IMR-90 (cell line): Measurements from ENCODE around the gene BCAP31. TPM values are rescaled to one million over a fixed set of nuclear protein-coding genes. Genes with fewer than 3 reads are reported as not detected.

Experiments used
- ATAC-seq: fragments of 200-7000 bp; cut with Tn5 transposase; 2 replicates; pipeline ENCODE4 v1.9.1; 2020; ENCODE audit warnings: low read depth, mild to moderate bottlenecking, moderate library complexity
- BruUV-seq: library from RNA; stranded (reverse); fragments of 400-500 nt; replicated peaks from 2 replicates; lab custom pipeline; 2021; lab: Mats Ljungman, UMichigan
- CTCF ChIA-PET: fragments of 300-600 bp; formaldehyde crosslinking; extraction: SDS; loops from one replicate; lab custom pipeline; 2021; ENCODE audit warnings: antibody characterized with exemption; lab: Yijun Ruan, JAX
- POLR2A ChIA-PET: fragments of 300-600 bp; sonication (Branson Sonifier 250); formaldehyde crosslinking; loops from one replicate; lab custom pipeline; 2022; ENCODE audit warnings: antibody characterized with exemption; ENCODE audit not compliant: unreplicated experiment; lab: Charles Lee
- DNase-seq: peaks from one replicate; pipeline ENCODE4 v3.0.0; 2013
- H2AFZ ChIP-seq: replicated peaks from 2 replicates; pipeline ENCODE3; 2013; ENCODE audit warnings: low read length, mild to moderate bottlenecking; ENCODE audit not compliant: poor library complexity
- H2AK5ac ChIP-seq: 2 replicates; pipeline ENCODE4 v1.6.1; 2013; ENCODE audit warnings: low read depth, low read length, inconsistent platforms
- H2AK9ac ChIP-seq: replicated peaks from 2 replicates; pipeline ENCODE3; 2013; ENCODE audit warnings: mild to moderate bottlenecking, low read depth, low read length, moderate library complexity; ENCODE audit not compliant: poor library complexity
- H2BK120ac ChIP-seq: 2 replicates; pipeline ENCODE4 v1.6.1; 2013; ENCODE audit warnings: low read depth, low read length, inconsistent platforms
- H2BK15ac ChIP-seq: 3 replicates; pipeline ENCODE4 v1.6.1; 2013; ENCODE audit warnings: low read depth, low read length, inconsistent platforms
- H2BK20ac ChIP-seq: 2 replicates; pipeline ENCODE4 v1.6.1; 2013; ENCODE audit warnings: low read depth, mild to moderate bottlenecking, inconsistent platforms, low read length, moderate library complexity
- H2BK5ac ChIP-seq: 2 replicates; pipeline ENCODE4 v1.6.1; 2013; ENCODE audit warnings: mild to moderate bottlenecking, low read depth, low read length, inconsistent platforms; ENCODE audit not compliant: poor library complexity, severe bottlenecking
- H3K14ac ChIP-seq: replicated peaks from 2 replicates; pipeline ENCODE4 v1.6.1; 2013; ENCODE audit warnings: low read depth, low read length, inconsistent platforms
- H3K18ac ChIP-seq: 2 replicates; pipeline ENCODE4 v1.6.1; 2013; ENCODE audit warnings: low read depth, low read length, control low read depth
- H3K23ac ChIP-seq: 2 replicates; pipeline ENCODE4 v1.6.1; 2013; ENCODE audit warnings: low read depth, low read length, inconsistent platforms
- H3K27ac ChIP-seq: 2 replicates; pipeline ENCODE4 v1.5.1; 2013; ENCODE audit warnings: mild to moderate bottlenecking, control low read depth, low read length; ENCODE audit not compliant: insufficient read depth
- H3K27me3 ChIP-seq: 2 replicates; pipeline ENCODE4 v1.6.1; 2013; ENCODE audit warnings: low read length; ENCODE audit not compliant: control insufficient read depth, insufficient read depth
- H3K36me3 ChIP-seq: 2 replicates; pipeline ENCODE4 v1.6.1; 2013; ENCODE audit warnings: low read length, mixed read lengths; ENCODE audit not compliant: control insufficient read depth, insufficient read depth
- H3K4ac ChIP-seq: 2 replicates; pipeline ENCODE4 v1.6.1; 2013; ENCODE audit warnings: low read depth, low read length, inconsistent platforms
- H3K4me1 ChIP-seq: 2 replicates; pipeline ENCODE4 v1.6.1; 2013; ENCODE audit warnings: low read length, mixed read lengths; ENCODE audit not compliant: control insufficient read depth, insufficient read depth
- H3K4me2 ChIP-seq: 2 replicates; pipeline ENCODE4 v1.6.1; 2013; ENCODE audit warnings: low read depth, mild to moderate bottlenecking, control low read depth, low read length, moderate library complexity
- H3K4me3 ChIP-seq: 2 replicates; pipeline ENCODE4 v1.5.1; 2013; ENCODE audit warnings: low read depth, mild to moderate bottlenecking, control low read depth, low read length, moderate library complexity; ENCODE audit not compliant: insufficient read depth
- H3K56ac ChIP-seq: 2 replicates; pipeline ENCODE4 v1.6.1; 2013; ENCODE audit warnings: low read length, inconsistent platforms; ENCODE audit not compliant: insufficient read depth; ENCODE audit errors: extremely low read depth
- H3K79me1 ChIP-seq, 2 experiments: 2 replicates each; pipeline ENCODE4 v1.6.1; 2013; ENCODE audit warnings: low read length in 2 of 2, inconsistent platforms in 1 of 2, low read depth in 1 of 2
- H3K9ac ChIP-seq: 2 replicates; pipeline ENCODE4 v1.6.1; 2013; ENCODE audit warnings: low read depth, low read length, control low read depth
- H3K9me1 ChIP-seq: 2 replicates; pipeline ENCODE4 v1.6.1; 2013; ENCODE audit warnings: low read length, inconsistent platforms; ENCODE audit not compliant: insufficient read depth
- H3K9me3 ChIP-seq: 2 replicates; pipeline ENCODE4 v1.6.1; 2013; ENCODE audit warnings: low read length; ENCODE audit not compliant: control insufficient read depth, insufficient read depth
- H4K20me1 ChIP-seq: 2 replicates; pipeline ENCODE4 v1.6.1; 2013; ENCODE audit warnings: low read length, inconsistent platforms; ENCODE audit not compliant: insufficient read depth
- H4K5ac ChIP-seq: 2 replicates; pipeline ENCODE4 v1.6.1; 2013; ENCODE audit warnings: mild to moderate bottlenecking, low read depth, low read length, control low read depth
- H4K8ac ChIP-seq, 2 experiments: 2 replicates each; pipeline ENCODE4 v1.6.1; 2013; ENCODE audit warnings: low read depth in 2 of 2, low read length in 2 of 2, control low read depth in 1 of 2, inconsistent platforms in 1 of 2
- H4K91ac ChIP-seq: 2 replicates; pipeline ENCODE4 v1.6.1; 2013; ENCODE audit warnings: low read depth, low read length, inconsistent platforms; ENCODE audit not compliant: insufficient read depth
- BHLHE40 ChIP-seq: fragments of 150-350 bp; IDR thresholded peaks from 2 replicates; pipeline ENCODE4 v1.6.1; 2016; ENCODE audit warnings: mild to moderate bottlenecking, low read depth, low read length
- CEBPB ChIP-seq: IDR thresholded peaks from 2 replicates; pipeline ENCODE4 v1.6.1; 2012; ENCODE audit warnings: low read depth, low read length, improper control_type of control experiment
- CHD1 ChIP-seq: IDR thresholded peaks from 2 replicates; pipeline ENCODE4 v1.6.1; 2012; ENCODE audit warnings: low read depth, low read length, improper control_type of control experiment
- ELK1 ChIP-seq: fragments of 150-350 bp; IDR thresholded peaks from 2 replicates; pipeline ENCODE4 v1.6.1; 2016; ENCODE audit warnings: low read depth, mild to moderate bottlenecking, low read length, moderate library complexity, borderline replicate concordance
- FOS ChIP-seq: fragments of 150-350 bp; IDR thresholded peaks from 2 replicates; pipeline ENCODE4 v1.6.1; 2016; ENCODE audit warnings: low read depth, low read length
- MXI1 ChIP-seq: IDR thresholded peaks from 2 replicates; pipeline ENCODE4 v1.6.1; 2012; ENCODE audit warnings: low read depth, mild to moderate bottlenecking, low read length, moderate library complexity, borderline replicate concordance
- POLR2A ChIP-seq: IDR thresholded peaks from 2 replicates; pipeline ENCODE4 v1.6.1; 2012; ENCODE audit warnings: mild to moderate bottlenecking, low read depth, low read length
- RAD21 ChIP-seq: IDR thresholded peaks from 2 replicates; pipeline ENCODE4 v1.6.1; 2012; ENCODE audit warnings: low read length, improper control_type of control experiment
- RFX5 ChIP-seq: IDR thresholded peaks from 2 replicates; pipeline ENCODE4 v1.8.0; 2012; ENCODE audit warnings: low read depth, mild to moderate bottlenecking, low read length, moderate library complexity
- SMC3 ChIP-seq: fragments of 150-350 bp; IDR thresholded peaks from 2 replicates; pipeline ENCODE4 v1.6.1; 2016; ENCODE audit warnings: low read depth, mild to moderate bottlenecking, antibody characterized with exemption, low read length, moderate library complexity
- WGBS, 2 experiments: methylation state at CpG; one replicate each; pipeline versions ENCODE4 v1.1.5 to v1.1.7; 2013; ENCODE audit warnings: missing lambda C conversion rate in 2 of 2; ENCODE audit not compliant: insufficient read length in 1 of 2; ENCODE audit errors: extremely low coverage in 2 of 2; 5-methylcytosine and 5-hydroxymethylcytosine counted together
- dilution Hi-C: fragments of 300-500 bp; cut with HindIII; formaldehyde crosslinking; loops from one replicate; pipeline ENCODE4 v1.14.3; 2018; ENCODE audit warnings: low sequenced_read_pairs; ENCODE audit not compliant: unreplicated experiment
- in situ Hi-C: fragments of 300-500 bp; cut with MboI; formaldehyde crosslinking; loops from 3 replicates; pipeline ENCODE4 v1.14.3; 2019; ENCODE audit warnings: low sequenced_read_pairs, inconsistent platforms, mixed read lengths
- intact Hi-C: fragments of 100-400 bp; cut with micrococcal nuclease; formaldehyde crosslinking; loops from 2 replicates; pipeline ENCODE4 v1.10.0; 2022
- polyA plus RNA-seq, 3 experiments: library from polyadenylated mRNA; depleted of rRNA; stranded (reverse); fragments of >200 nt; gene quantifications; 2 replicates each; pipeline ENCODE4 v1.2.3, GENCODE V29; 2012; ENCODE audit warnings: low replicate concordance in 1 of 3
- total RNA-seq: library from RNA; depleted of rRNA; stranded (reverse); fragments of >200 nt; gene quantifications from 2 replicates; pipeline ENCODE4 v1.2.3, GENCODE V29; 2012

BCAP31 gene
- total and polyA plus RNA-seq, 2 of the 4 experiments (the other 2 are of a cell fraction) = 125 to 244 TPM

- H3K9me3 ChIP-seq = no peaks in the 10 kb centered on the region
- H3K56ac ChIP-seq = no peak overlapping the region
- in situ Hi-C loops (no loop called here), dilution Hi-C loops (no loop called here), intact Hi-C loops (no loop called here)
- H3K36me3 ChIP-seq = peaks cover 17% of the 10 kb centered on the region
- H2BK15ac ChIP-seq = no peak overlapping the region
- no peak overlapping the region for H3K4me3 ChIP-seq
- ChIA-PET CTCF (no interaction called here), POLR2A (no interaction called here)
- no peak overlapping the region for H3K9ac ChIP-seq
- no peak overlapping the region for H2AK5ac ChIP-seq
- H3K79me1 ChIP-seq = peaks cover 0 to 5% of the 10 kb centered on the region in 2 experiments; a peak in 1 of 4 replicates
- no TSS peak for BruUV-seq
- peaks cover 7% of the 10 kb centered on the region for H4K20me1 ChIP-seq
- no peak overlapping the region for H4K91ac ChIP-seq
- H2BK5ac ChIP-seq = no peak overlapping the region
- H3K4ac ChIP-seq = no peak overlapping the region
- H3K27ac ChIP-seq = no peak overlapping the region
- WGBS, 2 experiments = no CpG with 5 or more reads among the region's 18 CpGs
- no peak overlapping the region for H4K5ac ChIP-seq
- no peaks in the 10 kb centered on the region for H3K27me3 ChIP-seq
- TF ChIP-seq RAD21 (no peak), BHLHE40 (no peak), MXI1 (no peak), FOS (no peak), CHD1 (no peak), ELK1 (no peak), SMC3 (no peak), RFX5 (no peak), POLR2A (no peak), CEBPB (no peak)
- no peak overlapping the region for H3K4me2 ChIP-seq
- DNase-seq (no peak), ATAC-seq (no peak)
- H2AFZ ChIP-seq = no peak overlapping the region
- H4K8ac ChIP-seq = no peak overlapping the region
- H2BK20ac ChIP-seq = no peak overlapping the region
- H3K18ac ChIP-seq = no peak overlapping the region
- H3K23ac ChIP-seq = no peak overlapping the region
- no peak overlapping the region for H2AK9ac ChIP-seq
- H3K14ac ChIP-seq = no peak overlapping the region
- H3K4me1 ChIP-seq = peaks cover 2% of the 10 kb centered on the region; the same call in 1 of the 2 replicates
- H3K9me1 ChIP-seq = no peaks in the 10 kb centered on the region
- no peak overlapping the region for H2BK120ac ChIP-seq
Observed at GRCh38 chrX:153704021-153704526, 20.1 kb downstream of the BCAP31 start.
